Measurements from ENCODE around the gene NLK.

The NLK gene

DNA sequence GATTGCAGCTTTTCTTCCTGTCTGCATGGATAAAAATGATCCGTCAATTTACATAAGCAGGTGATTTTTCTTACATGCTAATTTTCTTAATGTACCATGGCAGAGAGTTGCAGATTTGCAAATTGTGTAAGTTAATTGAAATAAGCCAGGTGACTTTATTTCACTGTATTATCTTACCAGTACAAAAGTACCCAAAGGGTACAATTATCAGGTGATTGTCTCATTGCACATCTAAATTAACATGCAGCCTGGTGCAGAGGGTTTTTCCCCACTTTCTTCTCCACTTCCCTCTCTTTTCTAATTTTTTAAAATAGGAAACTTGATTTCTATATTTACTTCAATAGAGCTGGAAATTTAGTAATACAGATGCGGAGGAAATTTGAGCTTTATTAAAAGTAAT is 11.2 kb downstream of the NLK start:
- no peak overlapping the region for H3K4me3 ChIP-seq (ENCODE audit: low read depth, low read length)
- H3K27ac ChIP-seq: no peak overlapping the region; the same call in 1 of the 2 replicates
- no peaks in the 10 kb centered on the region for H3K36me3 ChIP-seq
- no peak for TF ChIP-seq CTCF (IDR thresholded peaks at IDR 0.05; ENCODE audit: low read depth, low read length)
- H3K27me3 ChIP-seq (ENCODE audit: insufficient read depth, low read depth, severe bottlenecking): no peaks in the 10 kb centered on the region
- DNase-seq: no peak
- no peaks in the 10 kb centered on the region for H3K9me3 ChIP-seq (ENCODE audit: severe bottlenecking)

GRCh38 chr17:28055546-28056275 is 13.2 kb downstream of the NLK start:
- H3K4me3 ChIP-seq (ENCODE audit: low read depth, low read length): no peak overlapping the region
- H3K36me3 ChIP-seq: no peaks in the 10 kb centered on the region
- no peaks in the 10 kb centered on the region for H3K27me3 ChIP-seq (ENCODE audit: insufficient read depth, low read depth, severe bottlenecking)
- TF ChIP-seq CTCF (IDR thresholded peaks at IDR 0.05; ENCODE audit: low read depth, low read length): no peak
- DNase-seq: no peak
- no peaks in the 10 kb centered on the region for H3K9me3 ChIP-seq (ENCODE audit: severe bottlenecking)
- H3K27ac ChIP-seq: no peak overlapping the region

DNA sequence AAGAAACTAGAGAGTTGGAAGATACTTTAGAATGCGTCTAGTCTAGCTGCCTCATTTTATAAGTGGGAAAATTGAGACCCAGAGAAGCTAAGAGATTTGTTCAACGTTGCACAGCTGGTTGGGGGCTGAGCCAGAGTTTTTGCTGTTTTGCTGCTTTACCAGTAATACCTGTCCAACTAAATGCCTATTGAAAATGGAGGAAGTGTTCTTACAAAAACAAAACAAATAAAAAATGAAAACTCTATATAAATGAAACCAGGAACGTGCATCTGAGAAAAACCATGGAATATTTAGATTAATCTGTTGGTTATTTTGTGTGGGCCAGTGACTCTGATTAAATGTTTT is 13.8 kb downstream of the NLK start:
- Histone ChIP-seq H3K27ac (no peak overlapping the region), H3K36me3 (no peaks in the 10 kb centered on the region), H3K27me3 (ENCODE audit: insufficient read depth, low read depth, severe bottlenecking) (no peaks in the 10 kb centered on the region), H3K4me3 (ENCODE audit: low read depth, low read length) (no peak overlapping the region), H3K9me3 (ENCODE audit: severe bottlenecking) (no peaks in the 10 kb centered on the region)
- no peak for DNase-seq
- no peak for TF ChIP-seq CTCF (IDR thresholded peaks at IDR 0.05; ENCODE audit: low read depth, low read length)

- DNase-seq: no peak
- Histone ChIP-seq H3K4me3 (ENCODE audit: low read depth, low read length) (no peak overlapping the region), H3K9me3 (ENCODE audit: severe bottlenecking) (no peaks in the 10 kb centered on the region), H3K27ac (no peak overlapping the region), H3K36me3 (no peaks in the 10 kb centered on the region), H3K27me3 (ENCODE audit: insufficient read depth, low read depth, severe bottlenecking) (no peaks in the 10 kb centered on the region)
- no peak for TF ChIP-seq CTCF (IDR thresholded peaks at IDR 0.05; ENCODE audit: low read depth, low read length)
Measured at GRCh38 chr17:28057731-28058246, 15.3 kb downstream of the NLK start.

GRCh38 chr17:28059675-28060074 is 17.2 kb downstream of the NLK start:
- DNase-seq: no peak
- Histone ChIP-seq H3K27me3 (ENCODE audit: insufficient read depth, low read depth, severe bottlenecking) (no peaks in the 10 kb centered on the region), H3K9me3 (ENCODE audit: severe bottlenecking) (no peaks in the 10 kb centered on the region), H3K36me3 (no peaks in the 10 kb centered on the region), H3K4me3 (ENCODE audit: low read depth, low read length) (no peak overlapping the region), H3K27ac (no peak overlapping the region)
- TF ChIP-seq CTCF (IDR thresholded peaks at IDR 0.05; ENCODE audit: low read depth, low read length): no peak

GRCh38 chr17:28065706-28066105 is 23.2 kb downstream of the NLK start:
- Histone ChIP-seq H3K27me3 (ENCODE audit: insufficient read depth, low read depth, severe bottlenecking) (no peaks in the 10 kb centered on the region), H3K9me3 (ENCODE audit: severe bottlenecking) (peaks cover under 1% of the 10 kb centered on the region), H3K36me3 (no peaks in the 10 kb centered on the region), H3K4me3 (ENCODE audit: low read depth, low read length) (no peak overlapping the region), H3K27ac (no peak overlapping the region)
- no peak for DNase-seq
- no peak for TF ChIP-seq CTCF (IDR thresholded peaks at IDR 0.05; ENCODE audit: low read depth, low read length)

Data from WERI-Rb-1 (cell line).